ENCODE data around the gene SMIM20.

Gene SMIM20

GRCh38 chr4:25962393-25962792 is 48.4 kb downstream of the SMIM20 start:
- H3K4me3 ChIP-seq (ENCODE audit: low read depth, low read length) = no peak overlapping the region
- TF ChIP-seq CTCF (IDR thresholded peaks at IDR 0.05; ENCODE audit: low read depth, low read length) = no peak

GRCh38 chr4:25965629-25966028 is 51.6 kb downstream of the SMIM20 start:
- no peak overlapping the region for H3K4me3 ChIP-seq (ENCODE audit: low read depth, low read length)
- TF ChIP-seq CTCF (IDR thresholded peaks at IDR 0.05; ENCODE audit: low read depth, low read length) = no peak

GRCh38 chr4:25966171-25966570 is 52.2 kb downstream of the SMIM20 start:
- H3K4me3 ChIP-seq (ENCODE audit: low read depth, low read length) = no peak overlapping the region
- no peak for TF ChIP-seq CTCF (IDR thresholded peaks at IDR 0.05; ENCODE audit: low read depth, low read length)

GRCh38 chr4:25969374-25970155 is 55.5 kb downstream of the SMIM20 start:
- H3K4me3 ChIP-seq (ENCODE audit: low read depth, low read length) = no peak overlapping the region

GRCh38 chr4:25970226-25970675 is 56.2 kb downstream of the SMIM20 start:
- no peak for TF ChIP-seq CTCF (IDR thresholded peaks at IDR 0.05; ENCODE audit: low read depth, low read length)
- no peak overlapping the region for H3K4me3 ChIP-seq (ENCODE audit: low read depth, low read length)

More at GRCh38 chr4:25969374-25970155, 55.5 kb downstream of the SMIM20 start:
- no peak for TF ChIP-seq CTCF (IDR thresholded peaks at IDR 0.05; ENCODE audit: low read depth, low read length)

GRCh38 chr4:25970691-25971432 is 56.8 kb downstream of the SMIM20 start:
- TF ChIP-seq CTCF (IDR thresholded peaks at IDR 0.05; ENCODE audit: low read depth, low read length) = no peak
- H3K4me3 ChIP-seq (ENCODE audit: low read depth, low read length) = no peak overlapping the region

- H3K4me3 ChIP-seq (ENCODE audit: low read depth, low read length) = no peak overlapping the region
- TF ChIP-seq CTCF (IDR thresholded peaks at IDR 0.05; ENCODE audit: low read depth, low read length) = no peak
Observed at GRCh38 chr4:25972366-25972765, 58.3 kb downstream of the SMIM20 start.
